ENCODE measurements around the gene NIM1K.
"Not testable (repeated sequence)": the region's sequence is repeated elsewhere in the genome, so short reads cannot be mapped to it uniquely, and the experiment has no call there.

The NIM1K gene

DNA sequence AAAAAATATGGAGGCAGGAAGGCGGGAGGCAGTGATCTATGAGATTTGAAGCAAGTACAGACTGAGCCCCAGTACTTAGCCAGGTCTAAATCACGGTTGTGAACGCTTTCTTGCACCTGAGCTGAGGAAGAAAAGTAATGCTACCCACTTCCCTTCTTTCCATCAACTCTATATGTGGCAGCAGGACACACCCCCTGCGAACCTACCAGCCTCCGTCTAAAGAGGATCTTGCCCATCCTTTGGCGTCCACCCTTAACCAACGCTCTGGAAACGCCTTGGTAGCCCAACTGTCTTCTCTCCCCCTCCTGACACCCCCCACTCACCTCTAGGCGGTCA is 120.6 kb downstream of the NIM1K start:
- Histone ChIP-seq H3K36me3 (ENCODE audit: control insufficient read depth in 2 of 2, insufficient read depth in 2 of 2, low read length in 2 of 2) (no peaks in the 10 kb centered on the region), H3K27ac (ENCODE audit: low read length) (peak overlapping the region; percentile 83), H3K4me1 (ENCODE audit: control insufficient read depth, insufficient read depth, low read length) (peaks cover 13% of the 10 kb centered on the region), H3K27me3 (ENCODE audit: control insufficient read depth in 1 of 2, insufficient read depth in 2 of 2, low read length in 2 of 2) (no peaks in the 10 kb centered on the region), H3K9me3 (ENCODE audit: control insufficient read depth in 2 of 2, low read length in 2 of 2) (no peaks in the 10 kb centered on the region), H3K4me3 (ENCODE audit: low read length in 2 of 2) (peak overlapping the region; percentile 82 to 96), H3K9ac (ENCODE audit: low read length in 2 of 2) (peak overlapping the region; percentile 81 to 91)

DNA sequence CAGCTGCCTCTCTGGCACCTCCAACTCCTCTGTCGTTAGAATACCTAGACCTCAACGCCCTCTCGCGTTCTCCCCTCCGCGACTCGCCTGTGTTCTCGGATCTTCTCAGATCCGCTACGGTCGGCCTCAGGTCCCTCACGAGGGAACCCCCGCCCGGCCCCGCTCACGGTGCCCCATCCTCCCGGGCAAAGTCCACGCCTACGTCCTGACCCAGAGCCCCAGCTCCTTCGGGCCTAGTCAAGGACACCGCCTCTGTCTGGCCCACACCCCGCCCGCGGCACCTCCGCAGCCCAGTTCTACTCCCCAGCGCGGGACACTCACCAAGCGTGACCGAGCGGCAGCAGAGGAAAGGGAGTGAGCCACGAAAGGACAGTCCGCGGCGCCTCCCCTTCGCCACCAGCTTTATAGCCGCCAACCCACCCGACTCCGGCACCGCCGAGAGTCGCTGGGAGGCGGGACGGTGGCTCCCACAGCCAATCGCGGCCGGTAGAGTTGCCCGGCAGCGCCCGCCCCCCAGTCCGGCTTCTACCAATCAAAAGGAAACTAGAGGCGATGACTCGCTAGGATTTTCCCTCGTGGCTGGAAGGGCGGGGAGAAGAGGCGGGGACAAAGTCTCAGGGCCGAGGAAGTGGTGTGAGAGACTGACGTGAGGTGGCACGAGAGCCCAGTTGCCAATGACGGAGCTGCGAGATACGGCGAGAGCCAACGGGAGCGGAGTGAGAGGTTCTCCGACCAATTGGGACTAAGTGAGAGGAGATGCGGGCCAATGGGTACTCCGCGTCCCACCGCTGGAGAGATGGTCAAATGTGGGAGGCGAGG is 121.2 kb downstream of the NIM1K start, which contains the start of gene HMGCS1:
HMGCS1 (minus strand) TSS at position 378 of the 819 bp plus-strand sequence. CDS start 14,447 bp downstream, outside the sequence.
- Histone ChIP-seq H3K4me3 (ENCODE audit: low read length in 2 of 2) (peak within 1 kb of the TSS; percentile 82 to 96), H3K9me3 (ENCODE audit: control insufficient read depth in 2 of 2, low read length in 2 of 2) (no peaks in the 10 kb centered on the region), H3K27me3 (ENCODE audit: control insufficient read depth in 1 of 2, insufficient read depth in 2 of 2, low read length in 2 of 2) (no peaks in the 10 kb centered on the region), H3K36me3 (ENCODE audit: control insufficient read depth in 2 of 2, insufficient read depth in 2 of 2, low read length in 2 of 2) (no peaks in the 10 kb centered on the region), H3K9ac (ENCODE audit: low read length in 2 of 2) (peak within 1 kb of the TSS; percentile 81 to 91), H3K27ac (ENCODE audit: low read length) (peak within 1 kb of the TSS; percentile 83), H3K4me1 (ENCODE audit: control insufficient read depth, insufficient read depth, low read length) (peaks cover 13% of the 10 kb centered on the region)

DNA sequence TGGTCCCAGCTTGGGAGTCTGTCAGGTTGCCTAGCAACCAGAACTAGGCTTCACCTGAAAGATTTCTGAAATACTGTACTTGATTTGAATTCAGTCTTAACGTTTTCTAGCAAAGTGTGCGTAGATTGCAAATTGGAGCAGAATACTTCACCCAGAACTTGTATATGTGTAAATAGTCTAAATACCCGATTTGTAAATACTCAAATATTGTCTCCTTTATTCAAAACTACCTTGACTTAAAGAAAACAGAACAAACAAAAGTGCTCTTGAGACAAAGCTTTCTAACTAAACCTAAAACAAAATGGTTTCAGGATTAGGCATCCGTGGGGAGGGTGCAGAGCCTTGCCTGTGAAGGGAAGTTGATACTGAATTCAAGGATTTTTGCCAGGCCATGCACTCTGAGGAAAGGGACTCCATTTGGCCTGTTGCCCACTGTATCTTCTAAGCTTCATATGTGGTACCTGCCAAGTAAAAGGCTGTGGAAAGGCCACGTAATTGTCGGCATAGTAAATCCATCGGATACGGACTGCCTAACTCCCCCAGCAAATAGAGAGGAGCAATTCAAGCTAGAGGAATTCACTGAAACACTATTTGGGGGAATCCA is 121.9 kb downstream of the NIM1K start:
- Histone ChIP-seq H3K4me3 (ENCODE audit: low read length in 2 of 2) (peak overlapping the region; percentile 76 to 96), H3K9me3 (ENCODE audit: control insufficient read depth in 2 of 2, low read length in 2 of 2) (no peaks in the 10 kb centered on the region), H3K27me3 (ENCODE audit: control insufficient read depth in 1 of 2, insufficient read depth in 2 of 2, low read length in 2 of 2) (no peaks in the 10 kb centered on the region), H3K4me1 (ENCODE audit: control insufficient read depth, insufficient read depth, low read length) (peaks cover 13% of the 10 kb centered on the region), H3K9ac (ENCODE audit: low read length in 2 of 2) (peak overlapping the region; percentile 30 to 59), H3K36me3 (ENCODE audit: control insufficient read depth in 2 of 2, insufficient read depth in 2 of 2, low read length in 2 of 2) (no peaks in the 10 kb centered on the region), H3K27ac (ENCODE audit: low read length) (peak overlapping the region; percentile 83)

DNA sequence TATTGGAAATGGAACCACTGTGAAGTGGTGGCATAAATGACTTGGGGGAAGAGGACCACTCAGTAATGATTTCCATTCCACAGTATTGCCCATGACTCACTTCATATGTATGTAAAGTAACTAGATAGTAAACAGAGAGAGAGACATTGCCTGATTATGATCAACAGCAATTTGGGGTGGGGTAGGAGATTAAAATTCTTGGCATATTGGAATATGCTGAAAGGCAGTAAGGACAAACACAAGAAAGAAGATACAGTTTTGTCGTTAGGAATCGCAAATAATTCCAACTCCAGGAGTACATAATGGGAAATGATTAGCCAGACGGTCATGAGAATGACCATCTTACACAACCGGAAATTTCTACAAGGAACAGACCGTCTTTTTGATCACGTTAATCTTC is 122.7 kb downstream of the NIM1K start:
- Histone ChIP-seq H3K9ac (ENCODE audit: low read length in 2 of 2) (no peak overlapping the region), H3K27me3 (ENCODE audit: control insufficient read depth in 1 of 2, insufficient read depth in 2 of 2, low read length in 2 of 2) (no peaks in the 10 kb centered on the region), H3K4me3 (ENCODE audit: low read length in 2 of 2) (no peak overlapping the region), H3K36me3 (ENCODE audit: control insufficient read depth in 2 of 2, insufficient read depth in 2 of 2, low read length in 2 of 2) (no peaks in the 10 kb centered on the region), H3K9me3 (ENCODE audit: control insufficient read depth in 2 of 2, low read length in 2 of 2) (no peaks in the 10 kb centered on the region), H3K27ac (ENCODE audit: low read length) (no peak overlapping the region), H3K4me1 (ENCODE audit: control insufficient read depth, insufficient read depth, low read length) (peaks cover 13% of the 10 kb centered on the region)

DNA sequence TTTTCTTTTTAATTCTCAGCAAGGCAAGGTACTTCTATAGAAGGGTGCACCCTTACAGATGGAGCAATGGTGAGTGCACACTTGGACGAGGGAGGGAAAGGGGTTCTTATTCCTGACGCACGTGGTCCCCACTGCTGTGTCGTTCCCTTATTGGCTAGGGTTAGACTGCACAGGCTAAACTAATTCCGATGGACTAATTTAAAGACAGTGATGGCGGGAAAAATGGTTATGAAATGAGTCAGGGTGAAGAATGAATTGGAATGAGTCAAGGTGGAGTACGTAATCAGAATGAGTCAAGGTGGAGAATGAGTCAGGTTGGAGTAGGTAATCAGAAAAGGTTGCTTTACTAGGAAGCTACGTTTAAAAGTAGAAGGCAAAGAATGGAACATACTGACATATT is 123.2 kb downstream of the NIM1K start:
- peaks cover 13% of the 10 kb centered on the region for H3K4me1 ChIP-seq (ENCODE audit: control insufficient read depth, insufficient read depth, low read length)
- H3K9me3 ChIP-seq (ENCODE audit: control insufficient read depth in 2 of 2, low read length in 2 of 2) = no peaks in the 10 kb centered on the region
- no peaks in the 10 kb centered on the region for H3K36me3 ChIP-seq (ENCODE audit: control insufficient read depth in 2 of 2, insufficient read depth in 2 of 2, low read length in 2 of 2)
- no peaks in the 10 kb centered on the region for H3K27me3 ChIP-seq (ENCODE audit: control insufficient read depth in 1 of 2, insufficient read depth in 2 of 2, low read length in 2 of 2)
- H3K27ac ChIP-seq (ENCODE audit: low read length) = no peak overlapping the region
- H3K9ac ChIP-seq (ENCODE audit: low read length in 2 of 2) = no peak overlapping the region
- no peak overlapping the region for H3K4me3 ChIP-seq (ENCODE audit: low read length in 2 of 2)

DNA sequence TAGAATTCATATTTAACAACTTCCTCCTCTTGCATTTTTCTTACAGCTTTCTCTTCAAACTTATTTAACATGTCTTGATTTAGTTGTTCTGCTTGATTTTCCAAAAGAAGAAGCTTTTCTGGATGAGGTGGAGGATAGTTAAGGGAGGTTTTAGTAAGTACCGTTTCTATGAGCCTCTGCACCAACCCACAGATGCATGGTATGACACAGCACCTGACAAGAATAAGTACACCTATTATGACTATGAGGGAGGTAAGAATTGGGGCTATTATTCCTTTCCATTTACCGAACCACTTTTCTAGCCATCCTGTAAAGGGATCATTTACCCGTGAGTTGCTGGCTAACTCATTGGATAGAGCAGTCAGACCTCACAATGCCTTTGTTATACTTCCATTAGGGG is 123.7 kb downstream of the NIM1K start:
- Histone ChIP-seq H3K9ac (ENCODE audit: low read length in 2 of 2) (no peak overlapping the region), H3K4me3 (ENCODE audit: low read length in 2 of 2) (no peak overlapping the region), H3K36me3 (ENCODE audit: control insufficient read depth in 2 of 2, insufficient read depth in 2 of 2, low read length in 2 of 2) (no peaks in the 10 kb centered on the region), H3K9me3 (ENCODE audit: control insufficient read depth in 2 of 2, low read length in 2 of 2) (no peaks in the 10 kb centered on the region), H3K27ac (ENCODE audit: low read length) (no peak overlapping the region), H3K4me1 (ENCODE audit: control insufficient read depth, insufficient read depth, low read length) (peaks cover 13% of the 10 kb centered on the region), H3K27me3 (ENCODE audit: control insufficient read depth in 1 of 2, insufficient read depth in 2 of 2, low read length in 2 of 2) (no peaks in the 10 kb centered on the region)

DNA sequence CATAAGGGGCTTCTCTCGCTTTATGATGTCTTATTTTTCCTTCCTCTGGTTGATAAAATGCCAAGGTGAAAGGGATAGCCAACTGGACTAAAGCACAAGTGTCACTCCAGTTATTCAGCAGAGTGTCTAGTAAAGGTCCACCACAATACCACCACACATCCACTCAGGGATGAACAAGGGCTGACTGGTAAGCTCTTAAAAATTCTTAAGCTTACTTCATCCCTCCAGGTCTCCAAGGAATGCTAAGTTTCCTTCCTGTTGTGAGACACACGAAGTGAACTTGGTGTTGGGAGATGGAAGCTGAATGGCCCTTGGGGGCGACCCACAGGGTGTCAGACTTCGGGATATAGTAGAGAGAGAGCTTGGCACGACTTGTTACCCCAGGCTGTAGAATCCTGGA is 124.4 kb downstream of the NIM1K start:
- H3K4me1 ChIP-seq (ENCODE audit: control insufficient read depth, insufficient read depth, low read length) = peaks cover 13% of the 10 kb centered on the region
- H3K27me3 ChIP-seq (ENCODE audit: control insufficient read depth in 1 of 2, insufficient read depth in 2 of 2, low read length in 2 of 2) = no peaks in the 10 kb centered on the region
- H3K9ac ChIP-seq (ENCODE audit: low read length in 2 of 2) = no peak overlapping the region
- H3K4me3 ChIP-seq (ENCODE audit: low read length in 2 of 2) = no peak overlapping the region
- no peak overlapping the region for H3K27ac ChIP-seq (ENCODE audit: low read length)
- H3K36me3 ChIP-seq (ENCODE audit: control insufficient read depth in 2 of 2, insufficient read depth in 2 of 2, low read length in 2 of 2) = no peaks in the 10 kb centered on the region
- no peaks in the 10 kb centered on the region for H3K9me3 ChIP-seq (ENCODE audit: control insufficient read depth in 2 of 2, low read length in 2 of 2)

DNA sequence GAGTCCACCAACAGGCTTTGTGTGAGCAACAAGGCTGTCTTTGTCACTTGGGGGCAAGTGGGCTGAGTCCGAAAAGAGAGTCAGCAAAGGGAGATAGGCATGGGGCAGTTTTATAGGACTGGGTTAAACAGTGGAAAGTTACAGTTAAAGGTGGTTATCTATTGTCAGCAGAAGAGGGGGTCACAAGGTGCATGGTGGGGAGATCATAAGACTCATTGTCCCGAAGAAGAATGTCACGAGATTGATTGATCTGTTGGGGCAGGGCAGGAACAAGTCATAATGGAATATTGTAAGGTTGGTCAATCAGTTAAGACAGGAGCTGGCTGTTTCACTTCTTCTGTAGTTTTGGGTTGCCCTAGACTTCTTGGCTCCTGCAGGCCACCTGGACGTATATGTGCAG is 128.8 kb downstream of the NIM1K start:
- Histone ChIP-seq H3K9me3 (ENCODE audit: control insufficient read depth in 2 of 2, low read length in 2 of 2) (no peaks in the 10 kb centered on the region), H3K36me3 (ENCODE audit: control insufficient read depth in 2 of 2, insufficient read depth in 2 of 2, low read length in 2 of 2) (no peaks in the 10 kb centered on the region), H3K4me3 (ENCODE audit: low read length in 2 of 2) (no peak overlapping the region), H3K27ac (ENCODE audit: low read length) (no peak overlapping the region), H3K27me3 (ENCODE audit: control insufficient read depth in 1 of 2, insufficient read depth in 2 of 2, low read length in 2 of 2) (no peaks in the 10 kb centered on the region), H3K9ac (ENCODE audit: low read length in 2 of 2) (no peak overlapping the region), H3K4me1 (ENCODE audit: control insufficient read depth, insufficient read depth, low read length) (no peaks in the 10 kb centered on the region)

DNA sequence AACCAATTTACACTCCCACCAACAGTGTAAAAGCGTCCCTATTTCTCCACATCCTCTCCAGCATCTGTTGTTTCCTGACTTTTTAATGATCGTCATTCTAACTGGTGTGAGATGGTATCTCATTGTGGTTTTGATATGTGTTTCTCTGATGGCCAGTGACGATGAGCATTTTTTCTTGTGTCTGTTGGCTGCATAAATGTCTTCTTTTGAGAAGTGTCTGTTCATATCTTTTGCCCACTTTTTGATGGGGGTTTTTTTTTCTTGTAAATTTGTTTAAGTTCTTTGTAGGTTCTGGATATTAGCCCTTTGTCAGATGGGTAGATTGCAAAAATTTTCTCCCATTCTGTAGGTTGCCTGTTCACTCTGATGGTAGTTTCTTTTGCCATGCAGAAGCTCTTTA is 131.5 kb downstream of the NIM1K start:
- not testable (repeated sequence) for H3K27ac ChIP-seq (ENCODE audit: low read length); H3K9ac ChIP-seq (ENCODE audit: low read length in 2 of 2); H3K27me3 ChIP-seq (ENCODE audit: control insufficient read depth in 1 of 2, insufficient read depth in 2 of 2, low read length in 2 of 2); H3K4me1 ChIP-seq (ENCODE audit: control insufficient read depth, insufficient read depth, low read length); H3K4me3 ChIP-seq (ENCODE audit: low read length in 2 of 2); H3K36me3 ChIP-seq (ENCODE audit: control insufficient read depth in 2 of 2, insufficient read depth in 2 of 2, low read length in 2 of 2); H3K9me3 ChIP-seq (ENCODE audit: control insufficient read depth in 2 of 2, low read length in 2 of 2)

DNA sequence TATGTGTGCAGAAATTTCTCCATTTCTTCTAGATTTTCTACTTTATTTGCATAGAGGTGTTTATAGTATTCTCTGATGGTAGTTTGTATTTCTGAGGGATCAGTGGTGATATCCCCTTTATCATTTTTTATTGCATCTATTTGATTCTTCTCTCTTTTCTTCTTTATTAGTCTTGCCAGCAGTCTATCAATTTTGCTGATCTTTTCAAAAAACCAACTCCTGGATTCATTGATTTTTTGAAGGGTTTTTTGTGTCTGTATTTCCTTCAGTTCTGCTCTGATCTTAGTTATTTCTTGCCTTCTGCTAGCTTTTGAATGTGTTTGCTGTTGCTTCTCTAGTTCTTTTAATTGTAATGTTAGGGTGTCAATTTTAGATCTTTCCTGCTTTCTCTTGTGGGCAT is 133.6 kb downstream of the NIM1K start:
- not testable (repeated sequence) for H3K9me3 ChIP-seq (ENCODE audit: control insufficient read depth in 2 of 2, low read length in 2 of 2); H3K36me3 ChIP-seq (ENCODE audit: control insufficient read depth in 2 of 2, insufficient read depth in 2 of 2, low read length in 2 of 2); H3K4me1 ChIP-seq (ENCODE audit: control insufficient read depth, insufficient read depth, low read length); H3K9ac ChIP-seq (ENCODE audit: low read length in 2 of 2); H3K4me3 ChIP-seq (ENCODE audit: low read length in 2 of 2); H3K27me3 ChIP-seq (ENCODE audit: control insufficient read depth in 1 of 2, insufficient read depth in 2 of 2, low read length in 2 of 2); H3K27ac ChIP-seq (ENCODE audit: low read length)
